Mucosa of rectum (tissue), 2 donors: ENCODE results near the gene KIAA0753.

Source experiments
- H3K27ac ChIP-seq, 2 donors: one replicate each; pipeline ENCODE4 v1.7.0; 2013; ENCODE audit warnings: inconsistent platforms in 2 of 2, low read depth in 2 of 2, low read length in 2 of 2
- H3K27me3 ChIP-seq, 2 donors: one replicate each; pipeline ENCODE4 v1.7.0; 2013; ENCODE audit warnings: low read length in 2 of 2; ENCODE audit not compliant: control insufficient read depth in 2 of 2, insufficient read depth in 2 of 2
- H3K36me3 ChIP-seq, 2 donors: one replicate each; pipeline ENCODE4 v1.7.0; 2013; ENCODE audit warnings: low read length in 2 of 2; ENCODE audit not compliant: control insufficient read depth in 2 of 2, insufficient read depth in 2 of 2
- H3K4me1 ChIP-seq, 2 donors: one replicate each; pipeline ENCODE4 v1.7.0; 2013; ENCODE audit warnings: low read length in 2 of 2, mild to moderate bottlenecking in 1 of 2; ENCODE audit not compliant: control insufficient read depth in 2 of 2, insufficient read depth in 2 of 2
- H3K4me3 ChIP-seq, 2 donors: one replicate each; pipeline ENCODE4 v1.7.0; 2013; ENCODE audit warnings: low read length in 2 of 2
- H3K9ac ChIP-seq, 2 donors: one replicate each; pipeline ENCODE4 v1.7.0; 2013; ENCODE audit warnings: low read length in 2 of 2, low read depth in 1 of 2, mild to moderate bottlenecking in 1 of 2
- H3K9me3 ChIP-seq, 2 donors: one replicate each; pipeline ENCODE4 v1.7.0; 2013; ENCODE audit warnings: low read length in 2 of 2; ENCODE audit not compliant: control insufficient read depth in 2 of 2
- donor health status: healthy.
- donor health status: Normal muscosa, but diverticular disease.

The KIAA0753 gene

DNA sequence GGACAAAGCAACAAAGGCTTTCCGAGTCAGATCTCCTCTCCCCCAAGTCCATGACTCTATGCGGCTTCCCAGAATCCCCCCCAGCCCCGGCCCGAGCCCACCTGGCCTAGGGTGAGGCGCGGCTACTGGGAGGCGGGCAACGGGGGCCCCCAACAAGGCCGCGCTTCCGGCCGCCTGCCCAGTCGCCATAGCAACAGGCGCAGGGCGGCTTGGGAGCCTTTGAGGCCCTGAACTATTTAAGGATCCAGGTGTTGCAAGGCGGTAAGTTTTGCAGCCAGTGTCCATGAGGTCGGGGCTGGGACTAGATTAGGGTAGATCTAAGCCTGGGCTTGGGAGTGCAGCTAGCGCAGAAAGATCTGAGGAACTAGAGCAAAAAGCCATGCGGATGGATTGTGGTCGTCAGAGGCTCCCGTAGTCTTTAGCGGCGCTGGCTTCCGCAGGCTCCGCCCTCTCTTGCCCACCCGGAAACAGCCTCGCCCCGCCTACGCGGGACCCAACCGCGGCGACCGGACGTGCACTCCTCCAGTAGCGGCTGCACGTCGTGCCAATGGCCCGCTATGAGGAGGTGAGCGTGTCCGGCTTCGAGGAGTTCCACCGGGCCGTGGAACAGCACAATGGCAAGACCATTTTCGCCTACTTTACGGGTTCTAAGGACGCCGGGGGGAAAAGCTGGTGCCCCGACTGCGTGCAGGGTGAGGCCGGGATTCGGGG, at the start of gene KIAA0753, which contains the start of gene TXNDC17:
KIAA0753 (minus strand) TSS at position 176 of the 711 bp plus-strand sequence. CDS start 5,608 bp downstream, outside the sequence.
TXNDC17 (plus strand) TSS at position 525 of the 711 bp plus-strand sequence; CDS start at position 548, 23 bp downstream.
- Histone ChIP-seq H3K4me1 (peaks cover 14 to 28% of the 10 kb centered on the region in 2 donors), H3K4me3 (peak within 1 kb of the TSS; percentile 91 to 94), H3K9ac (peak within 1 kb of the TSS; percentile 85 to 97), H3K9me3 (no peaks in the 10 kb centered on the region), H3K27me3 (no peaks in the 10 kb centered on the region), H3K27ac (peak within 1 kb of the TSS; percentile 85 to 94), H3K36me3 (peaks cover 6 to 27% of the 10 kb centered on the region in 2 donors)

- no peaks in the 10 kb centered on the region for H3K36me3 ChIP-seq
- H3K27ac ChIP-seq = no peak overlapping the region
Observed at GRCh38 chr17:6688944-6689343, 48.4 kb upstream of the KIAA0753 start.

GRCh38 chr17:6686026-6686425, 45.5 kb upstream of the KIAA0753 start:
- H3K36me3 ChIP-seq = no peaks in the 10 kb centered on the region
- H3K27me3 ChIP-seq = peaks cover 0 to 2% of the 10 kb centered on the region in 2 donors
- no peak overlapping the region for H3K9ac ChIP-seq
- no peak overlapping the region for H3K4me3 ChIP-seq
- H3K9me3 ChIP-seq = no peaks in the 10 kb centered on the region
- no peaks in the 10 kb centered on the region for H3K4me1 ChIP-seq
- no peak overlapping the region for H3K27ac ChIP-seq

More at GRCh38 chr17:6688944-6689343, 48.4 kb upstream of the KIAA0753 start:
- Histone ChIP-seq H3K27me3 (peaks cover 0 to 4% of the 10 kb centered on the region in 2 donors), H3K4me3 (no peak overlapping the region), H3K9ac (no peak overlapping the region), H3K9me3 (no peaks in the 10 kb centered on the region), H3K4me1 (no peaks in the 10 kb centered on the region)

- Histone ChIP-seq H3K9ac (no peak overlapping the region), H3K4me3 (no peak overlapping the region), H3K27me3 (peaks cover 0 to 2% of the 10 kb centered on the region in 2 donors), H3K4me1 (no peaks in the 10 kb centered on the region), H3K36me3 (no peaks in the 10 kb centered on the region), H3K27ac (no peak overlapping the region), H3K9me3 (no peaks in the 10 kb centered on the region)
Observed at GRCh38 chr17:6684881-6685767, 44.6 kb upstream of the KIAA0753 start.

DNA sequence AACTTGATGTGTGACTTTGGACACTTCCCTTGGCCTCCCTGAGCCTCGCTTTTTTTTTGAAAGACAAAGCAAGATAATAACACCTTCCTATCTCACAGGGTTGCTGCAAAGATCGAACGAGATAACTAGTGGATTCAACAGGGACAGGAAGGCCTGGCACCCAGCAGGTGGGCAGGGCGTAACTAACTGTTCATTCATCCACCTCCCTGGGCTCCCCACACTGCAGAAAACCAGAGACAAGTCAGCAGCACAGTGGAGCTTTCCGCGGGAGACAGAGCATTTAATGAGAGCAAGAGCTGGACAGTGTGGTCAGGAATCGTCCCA, 43.9 kb upstream of the KIAA0753 start:
- Histone ChIP-seq H3K27me3 (peaks cover 0 to 2% of the 10 kb centered on the region in 2 donors), H3K36me3 (no peaks in the 10 kb centered on the region), H3K9me3 (no peaks in the 10 kb centered on the region), H3K27ac (no peak overlapping the region), H3K9ac (no peak overlapping the region), H3K4me3 (no peak overlapping the region), H3K4me1 (no peaks in the 10 kb centered on the region)

DNA sequence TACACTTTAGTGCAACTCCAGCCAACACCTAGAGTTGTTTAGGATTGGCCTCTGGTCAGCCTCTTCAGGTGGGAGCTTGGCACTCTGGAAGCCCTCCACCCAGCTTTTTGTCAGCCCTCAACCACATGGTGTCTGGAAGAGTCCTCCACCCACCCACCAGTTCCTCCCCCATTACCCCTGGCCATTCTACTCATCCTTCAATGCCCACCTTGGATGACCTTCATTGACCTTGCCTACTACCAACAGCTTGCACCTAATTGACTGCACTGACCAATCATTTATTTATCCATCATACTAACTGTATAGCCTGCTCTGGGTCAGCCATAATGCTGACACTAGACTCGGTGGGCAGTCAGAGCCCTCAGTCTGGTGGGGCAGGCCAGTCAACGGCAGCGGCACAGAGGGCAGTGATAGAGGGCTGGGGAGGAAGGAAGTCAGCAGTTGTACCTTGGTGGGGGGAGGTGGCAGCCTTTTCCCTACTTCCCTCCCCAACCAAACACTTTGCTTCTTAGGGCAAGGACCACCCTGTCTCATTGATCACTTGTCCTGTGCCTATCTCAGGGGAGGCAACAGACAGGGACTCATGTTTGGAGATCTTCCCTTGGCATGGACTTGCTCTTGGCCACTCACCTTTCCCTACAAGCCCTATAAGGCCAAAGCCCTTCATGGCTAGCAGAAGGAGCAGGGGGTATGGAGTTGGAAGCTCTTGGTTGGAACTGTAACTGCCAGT, 43.4 kb upstream of the KIAA0753 start:
- Histone ChIP-seq H3K9ac (no peak overlapping the region), H3K36me3 (no peaks in the 10 kb centered on the region), H3K4me3 (no peak overlapping the region), H3K27me3 (peaks cover 0 to 2% of the 10 kb centered on the region in 2 donors), H3K9me3 (no peaks in the 10 kb centered on the region), H3K4me1 (no peaks in the 10 kb centered on the region), H3K27ac (no peak overlapping the region)

- H3K4me1 ChIP-seq = no peaks in the 10 kb centered on the region
- H3K9ac ChIP-seq = no peak overlapping the region
- H3K9me3 ChIP-seq = no peaks in the 10 kb centered on the region
- no peaks in the 10 kb centered on the region for H3K36me3 ChIP-seq
- H3K27ac ChIP-seq = no peak overlapping the region
- H3K27me3 ChIP-seq = peaks cover 1 to 8% of the 10 kb centered on the region in 2 donors
- H3K4me3 ChIP-seq = no peak overlapping the region
Observed at GRCh38 chr17:6683081-6683684, 42.7 kb upstream of the KIAA0753 start.

DNA sequence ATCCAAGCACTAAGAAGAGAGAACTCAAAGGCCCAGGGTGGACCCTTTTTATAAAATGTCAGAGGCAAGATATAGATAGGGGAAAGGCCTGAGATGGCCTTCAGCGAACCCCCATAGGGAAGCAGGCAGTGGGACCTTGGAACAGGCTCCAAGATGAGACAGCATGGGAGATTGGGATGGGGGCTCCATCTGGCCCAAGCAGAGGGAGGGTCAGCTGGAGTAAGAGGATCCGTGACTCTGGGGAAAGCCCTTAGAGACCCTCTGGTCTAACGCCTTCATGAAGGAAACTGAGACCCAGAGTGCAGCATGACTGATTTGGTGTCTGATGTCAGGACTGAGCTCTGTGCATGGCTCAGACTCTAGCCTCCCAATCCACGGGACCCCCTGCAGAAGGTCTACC, 41.8 kb upstream of the KIAA0753 start:
- Histone ChIP-seq H3K27me3 (peaks cover 6 to 11% of the 10 kb centered on the region in 2 donors), H3K36me3 (no peaks in the 10 kb centered on the region), H3K9ac (no peak overlapping the region), H3K9me3 (no peaks in the 10 kb centered on the region), H3K27ac (no peak overlapping the region), H3K4me1 (no peaks in the 10 kb centered on the region), H3K4me3 (no peak overlapping the region)

DNA sequence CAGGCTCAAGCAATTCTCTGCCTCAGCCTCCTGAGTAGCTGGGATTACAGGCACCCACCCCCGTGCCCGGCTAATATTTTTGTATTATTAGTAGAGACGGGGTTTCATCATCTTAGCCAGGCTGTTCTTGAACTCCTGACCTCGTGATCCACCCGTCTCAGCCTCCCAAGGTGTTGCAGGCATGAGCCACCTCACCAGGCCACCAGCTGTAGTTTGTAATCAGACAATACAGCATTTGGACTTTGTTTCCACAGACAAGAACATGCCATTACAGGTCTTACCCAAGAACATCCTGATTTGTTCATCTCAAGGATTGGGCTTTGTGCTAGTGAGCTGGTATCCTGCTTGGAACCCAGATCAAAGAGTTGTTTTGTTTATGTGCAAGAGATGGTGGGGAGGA, 41.2 kb upstream of the KIAA0753 start:
- Histone ChIP-seq H3K27me3 (peaks cover 6 to 12% of the 10 kb centered on the region in 2 donors), H3K9ac (no peak overlapping the region), H3K27ac (no peak overlapping the region), H3K4me1 (no peaks in the 10 kb centered on the region), H3K36me3 (no peaks in the 10 kb centered on the region), H3K9me3 (no peaks in the 10 kb centered on the region), H3K4me3 (no peak overlapping the region)
